ENCODE results near the gene PGS1.
A peak's percentile ranks its signal among the peaks of the same experiment; 100 is the strongest.

PGS1 gene

DNA sequence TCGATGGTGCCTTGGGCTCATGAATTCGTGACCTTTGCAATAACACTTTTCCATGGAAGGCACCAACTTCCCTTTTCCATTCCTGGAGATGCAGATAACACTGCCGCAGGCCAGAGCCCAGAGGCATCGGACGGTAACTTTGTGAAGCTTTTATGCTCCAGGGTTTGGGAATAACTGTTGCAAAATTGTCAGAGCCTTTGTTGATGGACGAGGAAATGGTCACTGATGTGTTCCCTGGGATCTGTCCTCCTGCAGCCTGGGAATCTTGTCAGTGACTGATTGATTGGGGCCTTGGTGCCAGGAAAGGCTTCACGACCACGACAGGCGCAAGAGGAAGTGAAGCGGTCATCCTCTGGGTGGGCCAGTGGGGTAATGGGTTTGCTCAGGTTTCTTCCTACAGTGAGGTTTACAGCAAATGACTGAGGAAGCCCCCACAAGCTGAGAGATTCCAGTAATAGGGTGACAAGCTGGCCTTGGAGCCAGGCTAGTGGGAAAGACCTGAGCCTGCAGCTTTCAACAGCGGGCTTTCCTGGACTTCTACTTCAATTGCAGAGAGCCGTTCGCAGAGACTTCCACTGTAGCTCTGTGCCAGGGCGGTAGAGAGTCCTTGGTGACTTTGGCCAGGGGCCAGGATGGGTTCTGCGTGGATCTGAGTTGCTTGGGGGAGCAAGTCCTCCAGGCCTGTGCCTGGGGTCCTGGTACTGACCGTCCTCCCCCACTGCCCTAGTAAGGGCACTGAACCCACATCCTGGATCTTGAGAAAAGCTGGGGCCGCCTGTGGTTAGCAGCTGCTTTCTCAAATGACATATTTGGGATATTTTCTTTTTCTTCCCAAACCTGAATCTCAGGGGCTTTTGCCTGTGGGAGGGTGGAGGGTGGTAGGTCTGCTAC, 37.6 kb downstream of the PGS1 start:
- Histone ChIP-seq H3K9me3 (no peaks in the 10 kb centered on the region), H3K4me3 (ENCODE audit: low read depth in 1 of 2, low read length in 1 of 2) (peak overlapping the region; percentile 59 to 70), H3K27me3 (no peaks in the 10 kb centered on the region), H3K4me1 (ENCODE audit: control insufficient read depth in 1 of 2, insufficient read depth in 1 of 2, low read depth in 1 of 2, low read length in 1 of 2) (peaks cover 98 to 100% of the 10 kb centered on the region in 2 experiments), H3K27ac (peak overlapping the region; percentile 94), H3K36me3 (peaks cover 26% of the 10 kb centered on the region)
- TF ChIP-seq CTCF (IDR thresholded peaks at IDR 0.05) = no peak

- Histone ChIP-seq H3K4me3 (ENCODE audit: low read depth in 1 of 2, low read length in 1 of 2) (peak overlapping the region; percentile 59 to 70), H3K36me3 (peaks cover 30% of the 10 kb centered on the region), H3K9me3 (no peaks in the 10 kb centered on the region), H3K27me3 (no peaks in the 10 kb centered on the region), H3K27ac (peak overlapping the region; percentile 94), H3K4me1 (ENCODE audit: control insufficient read depth in 1 of 2, insufficient read depth in 1 of 2, low read depth in 1 of 2, low read length in 1 of 2) (peaks cover 99 to 100% of the 10 kb centered on the region in 2 experiments)
- no peak for TF ChIP-seq CTCF (IDR thresholded peaks at IDR 0.05)
Measured at GRCh38 chr17:78416791-78417530, 38.5 kb downstream of the PGS1 start.

GRCh38 chr17:78417531-78417909, 39.1 kb downstream of the PGS1 start:
- peak overlapping the region; percentile 94 for H3K27ac ChIP-seq
- no peaks in the 10 kb centered on the region for H3K27me3 ChIP-seq
- peaks cover 36% of the 10 kb centered on the region for H3K36me3 ChIP-seq
- TF ChIP-seq CTCF (IDR thresholded peaks at IDR 0.05) = no peak
- H3K9me3 ChIP-seq = no peaks in the 10 kb centered on the region
- peak overlapping the region; percentile 59 to 70 for H3K4me3 ChIP-seq (ENCODE audit: low read depth in 1 of 2, low read length in 1 of 2)
- peaks cover 99 to 100% of the 10 kb centered on the region in 2 experiments for H3K4me1 ChIP-seq (ENCODE audit: control insufficient read depth in 1 of 2, insufficient read depth in 1 of 2, low read depth in 1 of 2, low read length in 1 of 2)

GRCh38 chr17:78418326-78419026, 40.0 kb downstream of the PGS1 start:
- no peak for TF ChIP-seq CTCF (IDR thresholded peaks at IDR 0.05)
- no peaks in the 10 kb centered on the region for H3K9me3 ChIP-seq
- H3K4me3 ChIP-seq (ENCODE audit: low read depth in 1 of 2, low read length in 1 of 2) = peak overlapping the region in 1 of 2 experiments; percentile 70
- H3K36me3 ChIP-seq = peaks cover 45% of the 10 kb centered on the region
- H3K4me1 ChIP-seq (ENCODE audit: control insufficient read depth in 1 of 2, insufficient read depth in 1 of 2, low read depth in 1 of 2, low read length in 1 of 2) = peaks cover 90 to 97% of the 10 kb centered on the region in 2 experiments
- peak overlapping the region; percentile 94 for H3K27ac ChIP-seq
- H3K27me3 ChIP-seq = no peaks in the 10 kb centered on the region
